Measurements from ENCODE around the gene CYFIP1. TPM values are rescaled to one million over a fixed set of nuclear protein-coding genes. Genes with fewer than 3 reads are reported as not detected.

The CYFIP1 gene
- total RNA-seq, 1 experiment from 2014 or later, result 159 TPM

DNA sequence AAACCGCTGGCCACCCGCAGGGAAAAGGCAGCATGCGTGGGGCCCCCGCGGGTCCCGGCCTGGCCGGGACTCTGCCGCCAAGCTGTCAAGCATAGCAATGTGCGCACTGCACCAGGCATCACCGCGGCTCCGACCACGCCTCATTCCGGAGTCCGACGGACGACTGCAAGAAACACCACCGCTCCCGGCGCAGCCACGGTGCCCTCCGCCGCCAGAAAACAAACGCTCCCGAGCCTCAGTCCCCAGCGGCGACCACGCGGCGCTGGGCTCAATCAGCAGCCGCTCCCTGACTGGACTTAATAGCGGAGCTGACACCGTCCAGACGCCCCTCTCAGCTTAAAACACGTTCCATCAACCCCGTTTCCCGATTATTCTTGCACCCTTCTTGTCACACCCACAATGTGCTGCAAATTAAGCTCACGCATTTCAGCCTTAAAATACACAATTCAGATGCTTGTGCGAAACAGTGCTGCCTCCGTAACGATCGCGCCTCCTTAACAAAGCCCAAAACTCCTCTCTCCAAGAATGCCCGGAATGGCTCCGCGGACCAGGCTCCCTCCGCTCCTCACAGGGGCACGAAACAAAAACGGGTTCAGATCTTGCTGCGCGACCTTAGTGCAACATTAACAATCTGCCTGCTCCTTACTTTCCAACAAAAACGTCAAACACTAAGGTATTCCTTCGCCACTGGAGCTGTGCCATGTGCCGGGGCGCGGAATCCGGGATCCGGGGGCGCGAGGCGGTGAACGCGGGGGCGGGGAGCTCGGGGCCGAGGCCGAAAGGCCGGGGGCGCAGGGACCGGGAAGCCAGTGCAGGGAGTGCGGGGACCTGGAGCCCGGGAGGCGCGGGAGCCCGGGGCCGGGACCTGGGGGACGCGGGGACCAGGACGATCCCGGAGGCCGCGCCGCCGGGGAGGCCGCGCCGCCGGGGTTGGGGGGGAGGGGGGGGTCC, 655 bp downstream of the CYFIP1 start:
- BruUV-seq (replicated peaks), result TSS peak; percentile 77
- POLR2A ChIA-PET, result no interaction called here
- peak overlapping the region; percentile 77 for H3K27ac ChIP-seq (ENCODE audit: low read length)
- no peak for TF ChIP-seq TCF7L2 (IDR thresholded peaks at IDR 0.05; ENCODE audit: low read depth, low read length)
- TF ChIP-seq, protein P1, sequence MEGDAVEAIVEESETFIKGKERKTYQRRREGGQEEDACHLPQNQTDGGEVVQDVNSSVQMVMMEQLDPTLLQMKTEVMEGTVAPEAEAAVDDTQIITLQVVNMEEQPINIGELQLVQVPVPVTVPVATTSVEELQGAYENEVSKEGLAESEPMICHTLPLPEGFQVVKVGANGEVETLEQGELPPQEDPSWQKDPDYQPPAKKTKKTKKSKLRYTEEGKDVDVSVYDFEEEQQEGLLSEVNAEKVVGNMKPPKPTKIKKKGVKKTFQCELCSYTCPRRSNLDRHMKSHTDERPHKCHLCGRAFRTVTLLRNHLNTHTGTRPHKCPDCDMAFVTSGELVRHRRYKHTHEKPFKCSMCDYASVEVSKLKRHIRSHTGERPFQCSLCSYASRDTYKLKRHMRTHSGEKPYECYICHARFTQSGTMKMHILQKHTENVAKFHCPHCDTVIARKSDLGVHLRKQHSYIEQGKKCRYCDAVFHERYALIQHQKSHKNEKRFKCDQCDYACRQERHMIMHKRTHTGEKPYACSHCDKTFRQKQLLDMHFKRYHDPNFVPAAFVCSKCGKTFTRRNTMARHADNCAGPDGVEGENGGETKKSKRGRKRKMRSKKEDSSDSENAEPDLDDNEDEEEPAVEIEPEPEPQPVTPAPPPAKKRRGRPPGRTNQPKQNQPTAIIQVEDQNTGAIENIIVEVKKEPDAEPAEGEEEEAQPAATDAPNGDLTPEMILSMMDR (IDR thresholded peaks at IDR 0.05), result no peak
- TF ChIP-seq, protein P2, sequence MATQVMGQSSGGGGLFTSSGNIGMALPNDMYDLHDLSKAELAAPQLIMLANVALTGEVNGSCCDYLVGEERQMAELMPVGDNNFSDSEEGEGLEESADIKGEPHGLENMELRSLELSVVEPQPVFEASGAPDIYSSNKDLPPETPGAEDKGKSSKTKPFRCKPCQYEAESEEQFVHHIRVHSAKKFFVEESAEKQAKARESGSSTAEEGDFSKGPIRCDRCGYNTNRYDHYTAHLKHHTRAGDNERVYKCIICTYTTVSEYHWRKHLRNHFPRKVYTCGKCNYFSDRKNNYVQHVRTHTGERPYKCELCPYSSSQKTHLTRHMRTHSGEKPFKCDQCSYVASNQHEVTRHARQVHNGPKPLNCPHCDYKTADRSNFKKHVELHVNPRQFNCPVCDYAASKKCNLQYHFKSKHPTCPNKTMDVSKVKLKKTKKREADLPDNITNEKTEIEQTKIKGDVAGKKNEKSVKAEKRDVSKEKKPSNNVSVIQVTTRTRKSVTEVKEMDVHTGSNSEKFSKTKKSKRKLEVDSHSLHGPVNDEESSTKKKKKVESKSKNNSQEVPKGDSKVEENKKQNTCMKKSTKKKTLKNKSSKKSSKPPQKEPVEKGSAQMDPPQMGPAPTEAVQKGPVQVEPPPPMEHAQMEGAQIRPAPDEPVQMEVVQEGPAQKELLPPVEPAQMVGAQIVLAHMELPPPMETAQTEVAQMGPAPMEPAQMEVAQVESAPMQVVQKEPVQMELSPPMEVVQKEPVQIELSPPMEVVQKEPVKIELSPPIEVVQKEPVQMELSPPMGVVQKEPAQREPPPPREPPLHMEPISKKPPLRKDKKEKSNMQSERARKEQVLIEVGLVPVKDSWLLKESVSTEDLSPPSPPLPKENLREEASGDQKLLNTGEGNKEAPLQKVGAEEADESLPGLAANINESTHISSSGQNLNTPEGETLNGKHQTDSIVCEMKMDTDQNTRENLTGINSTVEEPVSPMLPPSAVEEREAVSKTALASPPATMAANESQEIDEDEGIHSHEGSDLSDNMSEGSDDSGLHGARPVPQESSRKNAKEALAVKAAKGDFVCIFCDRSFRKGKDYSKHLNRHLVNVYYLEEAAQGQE (IDR thresholded peaks at IDR 0.05; ENCODE audit: insufficient read depth in 1 of 2, low read depth in 2 of 2, low read length in 1 of 2), result no peak
- no peak for TF ChIP-seq SIN3A (IDR thresholded peaks at IDR 0.05; ENCODE audit: borderline replicate concordance, insufficient read depth, low read depth, low read length)
- no peak; the same call in 1 of the 2 replicates for TF ChIP-seq POLR2AphosphoS5 (IDR thresholded peaks at IDR 0.05; ENCODE audit: low read depth, low read length)
- H3K4me1 ChIP-seq (ENCODE audit: control insufficient read depth, insufficient read depth, low read length), result 0 out of 2 replicates have a peak, but pooled peaks cover 6% of the 10 kb centered on the region
- no peaks in the 10 kb centered on the region for H3K36me3 ChIP-seq (ENCODE audit: control insufficient read depth, insufficient read depth, low read length)
- in situ Hi-C loops (cut with HindIII; ENCODE audit: low pct_unique_long_range_greater_than_20kb, low sequenced_read_pairs), result no loop called here
- H3K27me3 ChIP-seq (ENCODE audit: control insufficient read depth, insufficient read depth, low read length), result no peaks in the 10 kb centered on the region
- H3K4me3 ChIP-seq (ENCODE audit: low read depth in 2 of 2, low read length in 2 of 2), result peak overlapping the region; percentile 77 to 100
- CTCF ChIA-PET, result interaction anchor here (0.6 kb wide), 1 partner anchor 76 kb away, joined by 4 read pairs; no protein-coding TSS in a partner anchor
- no peaks in the 10 kb centered on the region for H3K9me3 ChIP-seq (ENCODE audit: control insufficient read depth, insufficient read depth, low read depth, low read length)
- peak; percentile 75 for ATAC-seq
- no peak for DNase-seq (ENCODE audit: low read depth, low spot score)
- intact Hi-C loops (cut with micrococcal nuclease; ENCODE audit: unreplicated experiment), result loop anchor here (10.0 kb wide), 1 partner anchor 55 kb away; the partner anchor contains the start of gene TUBGCP5

DNA sequence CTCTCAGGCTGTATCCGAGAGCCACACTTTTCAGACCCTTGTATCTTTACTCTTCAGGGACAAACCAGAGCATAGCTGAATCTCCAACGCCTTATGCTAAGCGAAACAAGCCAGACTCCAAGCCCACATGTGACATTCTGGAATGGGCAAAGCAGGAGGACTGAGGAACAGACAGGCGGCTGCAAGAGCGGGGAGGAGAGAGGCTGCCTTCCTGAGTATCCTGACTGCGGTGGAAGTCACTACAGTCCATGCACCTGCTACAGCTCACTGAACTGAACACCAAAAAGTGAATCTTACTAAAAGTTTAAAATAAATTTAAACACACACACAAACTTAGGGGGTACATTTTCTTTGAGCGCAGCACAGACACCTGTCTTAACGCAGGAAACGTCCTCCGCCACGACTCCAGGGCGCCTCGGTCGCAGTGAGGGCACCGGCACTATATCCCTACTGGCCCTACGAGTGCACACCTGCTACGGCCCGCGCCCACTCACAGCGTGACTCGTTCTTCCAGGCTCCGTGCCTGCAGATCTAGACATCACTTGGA, 1.4 kb downstream of the CYFIP1 start:
- ChIA-PET CTCF (no interaction called here), POLR2A (no interaction called here)
- H3K9me3 ChIP-seq (ENCODE audit: control insufficient read depth, insufficient read depth, low read depth, low read length), result no peaks in the 10 kb centered on the region
- in situ Hi-C loops (cut with HindIII; ENCODE audit: low pct_unique_long_range_greater_than_20kb, low sequenced_read_pairs), result no loop called here
- H3K27me3 ChIP-seq (ENCODE audit: control insufficient read depth, insufficient read depth, low read length), result no peaks in the 10 kb centered on the region
- H3K4me3 ChIP-seq (ENCODE audit: low read depth in 2 of 2, low read length in 2 of 2), result peak overlapping the region; percentile 77 to 100
- no TSS peak for BruUV-seq (replicated peaks)
- H3K36me3 ChIP-seq (ENCODE audit: control insufficient read depth, insufficient read depth, low read length), result no peaks in the 10 kb centered on the region
- intact Hi-C loops (cut with micrococcal nuclease; ENCODE audit: unreplicated experiment), result no loop called here
- no peak for DNase-seq (ENCODE audit: low read depth, low spot score)
- H3K27ac ChIP-seq (ENCODE audit: low read length), result peak overlapping the region; percentile 77; the same call in 1 of the 2 replicates
- TF ChIP-seq, protein P1 (IDR thresholded peaks at IDR 0.05), result no peak
- TF ChIP-seq TCF7L2 (IDR thresholded peaks at IDR 0.05; ENCODE audit: low read depth, low read length), result no peak
- TF ChIP-seq, protein P2 (IDR thresholded peaks at IDR 0.05; ENCODE audit: insufficient read depth in 1 of 2, low read depth in 2 of 2, low read length in 1 of 2), result no peak
- TF ChIP-seq POLR2AphosphoS5 (IDR thresholded peaks at IDR 0.05; ENCODE audit: low read depth, low read length), result no peak
- no peak for TF ChIP-seq SIN3A (IDR thresholded peaks at IDR 0.05; ENCODE audit: borderline replicate concordance, insufficient read depth, low read depth, low read length)
- H3K4me1 ChIP-seq (ENCODE audit: control insufficient read depth, insufficient read depth, low read length), result 0 out of 2 replicates have a peak, but pooled peaks cover 6% of the 10 kb centered on the region
- peak; percentile 56 for ATAC-seq
